IMR-90 (cell line): ENCODE data around the gene SPATA31D3. TPM values are rescaled to one million over a fixed set of nuclear protein-coding genes. Genes with fewer than 3 reads are reported as not detected.

ENCODE experiments used
- ATAC-seq: fragments of 200-7000 bp; cut with Tn5 transposase; 2 replicates; pipeline ENCODE4 v1.9.1; 2020; ENCODE audit warnings: low read depth, mild to moderate bottlenecking, moderate library complexity
- BruUV-seq: library from RNA; stranded (reverse); fragments of 400-500 nt; replicated peaks from 2 replicates; lab custom pipeline; 2021; lab: Mats Ljungman, UMichigan
- CTCF ChIA-PET: fragments of 300-600 bp; formaldehyde crosslinking; extraction: SDS; loops from one replicate; lab custom pipeline; 2021; ENCODE audit warnings: antibody characterized with exemption; lab: Yijun Ruan, JAX
- POLR2A ChIA-PET: fragments of 300-600 bp; sonication (Branson Sonifier 250); formaldehyde crosslinking; loops from one replicate; lab custom pipeline; 2022; ENCODE audit warnings: antibody characterized with exemption; ENCODE audit not compliant: unreplicated experiment; lab: Charles Lee
- DNase-seq: peaks from one replicate; pipeline ENCODE4 v3.0.0; 2013
- H2AFZ ChIP-seq: replicated peaks from 2 replicates; pipeline ENCODE3; 2013; ENCODE audit warnings: low read length, mild to moderate bottlenecking; ENCODE audit not compliant: poor library complexity
- H2AK5ac ChIP-seq: 2 replicates; pipeline ENCODE4 v1.6.1; 2013; ENCODE audit warnings: low read depth, low read length, inconsistent platforms
- H2AK9ac ChIP-seq: replicated peaks from 2 replicates; pipeline ENCODE3; 2013; ENCODE audit warnings: mild to moderate bottlenecking, low read depth, low read length, moderate library complexity; ENCODE audit not compliant: poor library complexity
- H2BK120ac ChIP-seq: 2 replicates; pipeline ENCODE4 v1.6.1; 2013; ENCODE audit warnings: low read depth, low read length, inconsistent platforms
- H2BK15ac ChIP-seq: 3 replicates; pipeline ENCODE4 v1.6.1; 2013; ENCODE audit warnings: low read depth, low read length, inconsistent platforms
- H2BK20ac ChIP-seq: 2 replicates; pipeline ENCODE4 v1.6.1; 2013; ENCODE audit warnings: low read depth, mild to moderate bottlenecking, inconsistent platforms, low read length, moderate library complexity
- H2BK5ac ChIP-seq: 2 replicates; pipeline ENCODE4 v1.6.1; 2013; ENCODE audit warnings: mild to moderate bottlenecking, low read depth, low read length, inconsistent platforms; ENCODE audit not compliant: poor library complexity, severe bottlenecking
- H3K14ac ChIP-seq: replicated peaks from 2 replicates; pipeline ENCODE4 v1.6.1; 2013; ENCODE audit warnings: low read depth, low read length, inconsistent platforms
- H3K18ac ChIP-seq: 2 replicates; pipeline ENCODE4 v1.6.1; 2013; ENCODE audit warnings: low read depth, low read length, control low read depth
- H3K23ac ChIP-seq: 2 replicates; pipeline ENCODE4 v1.6.1; 2013; ENCODE audit warnings: low read depth, low read length, inconsistent platforms
- H3K27ac ChIP-seq: 2 replicates; pipeline ENCODE4 v1.5.1; 2013; ENCODE audit warnings: mild to moderate bottlenecking, control low read depth, low read length; ENCODE audit not compliant: insufficient read depth
- H3K27me3 ChIP-seq: 2 replicates; pipeline ENCODE4 v1.6.1; 2013; ENCODE audit warnings: low read length; ENCODE audit not compliant: control insufficient read depth, insufficient read depth
- H3K36me3 ChIP-seq: 2 replicates; pipeline ENCODE4 v1.6.1; 2013; ENCODE audit warnings: low read length, mixed read lengths; ENCODE audit not compliant: control insufficient read depth, insufficient read depth
- H3K4ac ChIP-seq: 2 replicates; pipeline ENCODE4 v1.6.1; 2013; ENCODE audit warnings: low read depth, low read length, inconsistent platforms
- H3K4me1 ChIP-seq: 2 replicates; pipeline ENCODE4 v1.6.1; 2013; ENCODE audit warnings: low read length, mixed read lengths; ENCODE audit not compliant: control insufficient read depth, insufficient read depth
- H3K4me2 ChIP-seq: 2 replicates; pipeline ENCODE4 v1.6.1; 2013; ENCODE audit warnings: low read depth, mild to moderate bottlenecking, control low read depth, low read length, moderate library complexity
- H3K4me3 ChIP-seq: 2 replicates; pipeline ENCODE4 v1.5.1; 2013; ENCODE audit warnings: low read depth, mild to moderate bottlenecking, control low read depth, low read length, moderate library complexity; ENCODE audit not compliant: insufficient read depth
- H3K56ac ChIP-seq: 2 replicates; pipeline ENCODE4 v1.6.1; 2013; ENCODE audit warnings: low read length, inconsistent platforms; ENCODE audit not compliant: insufficient read depth; ENCODE audit errors: extremely low read depth
- H3K79me1 ChIP-seq, 2 experiments: 2 replicates each; pipeline ENCODE4 v1.6.1; 2013; ENCODE audit warnings: low read length in 2 of 2, inconsistent platforms in 1 of 2, low read depth in 1 of 2
- H3K9ac ChIP-seq: 2 replicates; pipeline ENCODE4 v1.6.1; 2013; ENCODE audit warnings: low read depth, low read length, control low read depth
- H3K9me1 ChIP-seq: 2 replicates; pipeline ENCODE4 v1.6.1; 2013; ENCODE audit warnings: low read length, inconsistent platforms; ENCODE audit not compliant: insufficient read depth
- H3K9me3 ChIP-seq: 2 replicates; pipeline ENCODE4 v1.6.1; 2013; ENCODE audit warnings: low read length; ENCODE audit not compliant: control insufficient read depth, insufficient read depth
- H4K20me1 ChIP-seq: 2 replicates; pipeline ENCODE4 v1.6.1; 2013; ENCODE audit warnings: low read length, inconsistent platforms; ENCODE audit not compliant: insufficient read depth
- H4K5ac ChIP-seq: 2 replicates; pipeline ENCODE4 v1.6.1; 2013; ENCODE audit warnings: mild to moderate bottlenecking, low read depth, low read length, control low read depth
- H4K8ac ChIP-seq, 2 experiments: 2 replicates each; pipeline ENCODE4 v1.6.1; 2013; ENCODE audit warnings: low read depth in 2 of 2, low read length in 2 of 2, control low read depth in 1 of 2, inconsistent platforms in 1 of 2
- H4K91ac ChIP-seq: 2 replicates; pipeline ENCODE4 v1.6.1; 2013; ENCODE audit warnings: low read depth, low read length, inconsistent platforms; ENCODE audit not compliant: insufficient read depth
- CHD1 ChIP-seq: IDR thresholded peaks from 2 replicates; pipeline ENCODE4 v1.6.1; 2012; ENCODE audit warnings: low read depth, low read length, improper control_type of control experiment
- CTCF ChIP-seq: conservative IDR thresholded peaks from 2 replicates; pipeline ENCODE4 v1.5.1; 2012; ENCODE audit warnings: mild to moderate bottlenecking, low read depth, low read length, improper control_type of control experiment
- FOS ChIP-seq: fragments of 150-350 bp; IDR thresholded peaks from 2 replicates; pipeline ENCODE4 v1.6.1; 2016; ENCODE audit warnings: low read depth, low read length
- MAFK ChIP-seq: IDR thresholded peaks from 2 replicates; pipeline ENCODE4 v1.6.1; 2012; ENCODE audit warnings: low read depth, low read length, improper control_type of control experiment
- MXI1 ChIP-seq: IDR thresholded peaks from 2 replicates; pipeline ENCODE4 v1.6.1; 2012; ENCODE audit warnings: low read depth, mild to moderate bottlenecking, low read length, moderate library complexity, borderline replicate concordance
- NFE2L2 ChIP-seq: fragments of 150-350 bp; IDR thresholded peaks from 2 replicates; pipeline ENCODE4 v1.6.1; 2016; ENCODE audit warnings: low read depth, mild to moderate bottlenecking, low read length
- RCOR1 ChIP-seq: IDR thresholded peaks from 2 replicates; pipeline ENCODE4 v1.6.1; 2012; ENCODE audit warnings: mild to moderate bottlenecking, low read length, improper control_type of control experiment; ENCODE audit not compliant: insufficient replicate concordance
- RFX5 ChIP-seq: IDR thresholded peaks from 2 replicates; pipeline ENCODE4 v1.8.0; 2012; ENCODE audit warnings: low read depth, mild to moderate bottlenecking, low read length, moderate library complexity
- WGBS, 2 experiments: methylation state at CpG; one replicate each; pipeline versions ENCODE4 v1.1.5 to v1.1.7; 2013; ENCODE audit warnings: missing lambda C conversion rate in 2 of 2; ENCODE audit not compliant: insufficient read length in 1 of 2; ENCODE audit errors: extremely low coverage in 2 of 2; 5-methylcytosine and 5-hydroxymethylcytosine counted together
- dilution Hi-C: fragments of 300-500 bp; cut with HindIII; formaldehyde crosslinking; loops from one replicate; pipeline ENCODE4 v1.14.3; 2018; ENCODE audit warnings: low sequenced_read_pairs; ENCODE audit not compliant: unreplicated experiment
- in situ Hi-C: fragments of 300-500 bp; cut with MboI; formaldehyde crosslinking; loops from 3 replicates; pipeline ENCODE4 v1.14.3; 2019; ENCODE audit warnings: low sequenced_read_pairs, inconsistent platforms, mixed read lengths
- intact Hi-C: fragments of 100-400 bp; cut with micrococcal nuclease; formaldehyde crosslinking; loops from 2 replicates; pipeline ENCODE4 v1.10.0; 2022
- polyA plus RNA-seq, 3 experiments: library from polyadenylated mRNA; depleted of rRNA; stranded (reverse); fragments of >200 nt; gene quantifications; 2 replicates each; pipeline ENCODE4 v1.2.3, GENCODE V29; 2012; ENCODE audit warnings: low replicate concordance in 1 of 3
- total RNA-seq: library from RNA; depleted of rRNA; stranded (reverse); fragments of >200 nt; gene quantifications from 2 replicates; pipeline ENCODE4 v1.2.3, GENCODE V29; 2012
- TF ChIP-seq, protein P1 (sequence below): fragments of 150-350 bp; IDR thresholded peaks from 2 replicates; pipeline ENCODE4 v1.6.1; 2016; ENCODE audit warnings: low read depth, mild to moderate bottlenecking, low read length, moderate library complexity, borderline replicate concordance

The SPATA31D3 gene
- total and polyA plus RNA-seq, 2 of the 4 experiments (the other 2 are of a cell fraction), result not detected

- no peak overlapping the region for H2BK20ac ChIP-seq
- H3K9me1 ChIP-seq, result no peaks in the 10 kb centered on the region
- ChIA-PET POLR2A (no interaction called here), CTCF (no interaction called here)
- H3K4me1 ChIP-seq, result 0 out of 2 replicates have a peak, but pooled peaks cover 1% of the 10 kb centered on the region
- no peak overlapping the region for H2BK5ac ChIP-seq
- in situ Hi-C loops (no loop called here), dilution Hi-C loops (no loop called here), intact Hi-C loops (no loop called here)
- no peak overlapping the region for H3K27ac ChIP-seq
- H3K4me3 ChIP-seq, result no peak overlapping the region
- no peak overlapping the region for H4K91ac ChIP-seq
- WGBS, 2 experiments, result no CpG with 5 or more reads among the region's 2 CpGs
- no peaks in the 10 kb centered on the region for H3K9me3 ChIP-seq
- no peak overlapping the region for H2AK5ac ChIP-seq
- no peak overlapping the region for H2AK9ac ChIP-seq
- BruUV-seq, result no TSS peak
- H4K8ac ChIP-seq, result no peak overlapping the region
- H3K4ac ChIP-seq, result no peak overlapping the region
- no peak overlapping the region for H2AFZ ChIP-seq
- TF ChIP-seq FOS (no peak), NFE2L2 (no peak), MAFK (no peak), RCOR1 (no peak), CHD1 (no peak), MXI1 (no peak), CTCF (no peak), RFX5 (no peak)
- TF ChIP-seq, protein P1, sequence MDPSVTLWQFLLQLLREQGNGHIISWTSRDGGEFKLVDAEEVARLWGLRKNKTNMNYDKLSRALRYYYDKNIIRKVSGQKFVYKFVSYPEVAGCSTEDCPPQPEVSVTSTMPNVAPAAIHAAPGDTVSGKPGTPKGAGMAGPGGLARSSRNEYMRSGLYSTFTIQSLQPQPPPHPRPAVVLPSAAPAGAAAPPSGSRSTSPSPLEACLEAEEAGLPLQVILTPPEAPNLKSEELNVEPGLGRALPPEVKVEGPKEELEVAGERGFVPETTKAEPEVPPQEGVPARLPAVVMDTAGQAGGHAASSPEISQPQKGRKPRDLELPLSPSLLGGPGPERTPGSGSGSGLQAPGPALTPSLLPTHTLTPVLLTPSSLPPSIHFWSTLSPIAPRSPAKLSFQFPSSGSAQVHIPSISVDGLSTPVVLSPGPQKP, result no peak
- no peak overlapping the region for H3K56ac ChIP-seq
- ATAC-seq, result no peak
- H3K14ac ChIP-seq, result no peak overlapping the region
- H4K5ac ChIP-seq, result no peak overlapping the region
- no peaks in the 10 kb centered on the region for H4K20me1 ChIP-seq
- no peak for DNase-seq
- H2BK120ac ChIP-seq, result no peak overlapping the region
- no peak overlapping the region for H3K9ac ChIP-seq
- no peaks in the 10 kb centered on the region; the same call in 1 of the 2 replicates for H3K27me3 ChIP-seq
- no peaks in the 10 kb centered on the region for H3K79me1 ChIP-seq
- no peak overlapping the region for H3K4me2 ChIP-seq
- no peak overlapping the region for H3K23ac ChIP-seq
- H3K18ac ChIP-seq, result no peak overlapping the region
- H3K36me3 ChIP-seq, result no peaks in the 10 kb centered on the region
- H2BK15ac ChIP-seq, result no peak overlapping the region
Observed at GRCh38 chr9:81979196-81979595, 35.9 kb downstream of the SPATA31D3 start.
